Calu3 (cell line): Measurements from ENCODE around the gene CHL1. TPM values are rescaled to one million over a fixed set of nuclear protein-coding genes. Genes with fewer than 3 reads are reported as not detected.

Experiments
- BruUV-seq: library from RNA; stranded (reverse); fragments of 400-500 nt; replicated peaks from 2 replicates; lab custom pipeline; 2021; lab: Mats Ljungman, UMichigan
- CTCF ChIA-PET: fragments of 300-600 bp; sonication (Branson Sonifier 250); formaldehyde crosslinking; loops from one replicate; lab custom pipeline; 2022; ENCODE audit warnings: antibody characterized with exemption; lab: Charles Lee
- DNase-seq: peaks from one replicate; pipeline ENCODE4 v3.0.0; 2022
- H3K27ac Mint-ChIP-seq: one replicate; pipeline ENCODE4 v1.8.0; 2022; ENCODE audit warnings: mixed read lengths; ENCODE audit not compliant: unreplicated experiment
- H3K27me3 Mint-ChIP-seq: one replicate; pipeline ENCODE4 v1.8.0; 2022; ENCODE audit warnings: mixed read lengths; ENCODE audit not compliant: unreplicated experiment
- H3K36me3 Mint-ChIP-seq: one replicate; pipeline ENCODE4 v1.8.0; 2022; ENCODE audit warnings: mild to moderate bottlenecking, moderate library complexity, mixed read lengths; ENCODE audit not compliant: insufficient read depth, unreplicated experiment
- H3K4me1 Mint-ChIP-seq: one replicate; pipeline ENCODE4 v1.8.0; 2022; ENCODE audit warnings: mild to moderate bottlenecking, low read depth, mixed read lengths; ENCODE audit not compliant: unreplicated experiment
- H3K4me3 Mint-ChIP-seq: one replicate; pipeline ENCODE4 v1.8.0; 2022; ENCODE audit warnings: mild to moderate bottlenecking, low read depth, moderate library complexity, mixed read lengths; ENCODE audit not compliant: unreplicated experiment
- H3K9me3 Mint-ChIP-seq: one replicate; pipeline ENCODE4 v1.8.0; 2022; ENCODE audit warnings: low read depth, mixed read lengths; ENCODE audit not compliant: unreplicated experiment
- intact Hi-C: fragments of 100-400 bp; cut with micrococcal nuclease; formaldehyde crosslinking; loops from one replicate; pipeline ENCODE4 v1.10.0; 2022; ENCODE audit not compliant: unreplicated experiment
- total RNA-seq: library from RNA; stranded (reverse); gene quantifications from 2 replicates; pipeline ENCODE4 v1.2.3, GENCODE V29; 2022
- TF ChIP-seq, protein P1 (sequence below): fragments of 200-600 bp; IDR thresholded peaks from one replicate; pipeline ENCODE4 v1.8.0; 2022; ENCODE audit warnings: antibody characterized with exemption; ENCODE audit not compliant: unreplicated experiment

CHL1 gene
- total RNA-seq, 1 experiment from 2014 or later, result 0.73 TPM

DNA sequence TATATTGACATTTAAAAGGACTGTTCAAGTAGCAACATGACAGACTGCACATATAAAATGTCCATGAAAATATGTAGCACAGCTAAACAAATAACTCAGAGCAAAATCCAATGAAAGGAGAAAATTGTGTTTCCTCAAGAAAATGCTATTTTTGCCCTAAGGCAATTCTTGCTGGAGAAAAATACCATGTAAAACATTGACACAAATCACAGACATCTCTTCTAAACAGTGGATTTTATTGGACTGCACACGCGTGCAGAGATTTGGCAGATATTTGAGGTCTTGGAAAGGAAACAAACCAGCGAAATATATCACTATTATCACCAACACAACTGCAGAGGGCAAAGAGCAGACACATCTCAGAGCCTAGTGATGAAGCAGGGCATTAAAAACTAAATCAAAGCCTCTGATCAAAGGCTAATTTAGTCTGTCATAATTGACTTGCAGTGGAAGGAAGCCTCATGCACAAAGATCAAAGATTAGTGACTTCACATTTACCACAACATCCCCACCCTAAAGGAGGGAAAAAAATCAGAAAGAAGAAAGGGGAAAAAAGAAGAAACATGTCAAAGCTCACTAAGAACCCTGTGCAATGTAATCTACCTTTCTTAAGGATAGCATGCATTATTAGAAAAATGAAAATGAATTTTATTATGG is 52.4 kb downstream of the CHL1 start:
- no peaks in the 10 kb centered on the region for H3K4me1 Mint-ChIP-seq
- no peak for DNase-seq
- CTCF ChIA-PET, result no interaction called here
- H3K27ac Mint-ChIP-seq, result no peak overlapping the region
- TF ChIP-seq, protein P1, sequence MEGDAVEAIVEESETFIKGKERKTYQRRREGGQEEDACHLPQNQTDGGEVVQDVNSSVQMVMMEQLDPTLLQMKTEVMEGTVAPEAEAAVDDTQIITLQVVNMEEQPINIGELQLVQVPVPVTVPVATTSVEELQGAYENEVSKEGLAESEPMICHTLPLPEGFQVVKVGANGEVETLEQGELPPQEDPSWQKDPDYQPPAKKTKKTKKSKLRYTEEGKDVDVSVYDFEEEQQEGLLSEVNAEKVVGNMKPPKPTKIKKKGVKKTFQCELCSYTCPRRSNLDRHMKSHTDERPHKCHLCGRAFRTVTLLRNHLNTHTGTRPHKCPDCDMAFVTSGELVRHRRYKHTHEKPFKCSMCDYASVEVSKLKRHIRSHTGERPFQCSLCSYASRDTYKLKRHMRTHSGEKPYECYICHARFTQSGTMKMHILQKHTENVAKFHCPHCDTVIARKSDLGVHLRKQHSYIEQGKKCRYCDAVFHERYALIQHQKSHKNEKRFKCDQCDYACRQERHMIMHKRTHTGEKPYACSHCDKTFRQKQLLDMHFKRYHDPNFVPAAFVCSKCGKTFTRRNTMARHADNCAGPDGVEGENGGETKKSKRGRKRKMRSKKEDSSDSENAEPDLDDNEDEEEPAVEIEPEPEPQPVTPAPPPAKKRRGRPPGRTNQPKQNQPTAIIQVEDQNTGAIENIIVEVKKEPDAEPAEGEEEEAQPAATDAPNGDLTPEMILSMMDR, result no peak
- no peak overlapping the region for H3K4me3 Mint-ChIP-seq
- no peaks in the 10 kb centered on the region for H3K27me3 Mint-ChIP-seq
- intact Hi-C loops, result no loop called here
- BruUV-seq, result no TSS peak
- no peaks in the 10 kb centered on the region for H3K9me3 Mint-ChIP-seq
- H3K36me3 Mint-ChIP-seq, result no peaks in the 10 kb centered on the region

DNA sequence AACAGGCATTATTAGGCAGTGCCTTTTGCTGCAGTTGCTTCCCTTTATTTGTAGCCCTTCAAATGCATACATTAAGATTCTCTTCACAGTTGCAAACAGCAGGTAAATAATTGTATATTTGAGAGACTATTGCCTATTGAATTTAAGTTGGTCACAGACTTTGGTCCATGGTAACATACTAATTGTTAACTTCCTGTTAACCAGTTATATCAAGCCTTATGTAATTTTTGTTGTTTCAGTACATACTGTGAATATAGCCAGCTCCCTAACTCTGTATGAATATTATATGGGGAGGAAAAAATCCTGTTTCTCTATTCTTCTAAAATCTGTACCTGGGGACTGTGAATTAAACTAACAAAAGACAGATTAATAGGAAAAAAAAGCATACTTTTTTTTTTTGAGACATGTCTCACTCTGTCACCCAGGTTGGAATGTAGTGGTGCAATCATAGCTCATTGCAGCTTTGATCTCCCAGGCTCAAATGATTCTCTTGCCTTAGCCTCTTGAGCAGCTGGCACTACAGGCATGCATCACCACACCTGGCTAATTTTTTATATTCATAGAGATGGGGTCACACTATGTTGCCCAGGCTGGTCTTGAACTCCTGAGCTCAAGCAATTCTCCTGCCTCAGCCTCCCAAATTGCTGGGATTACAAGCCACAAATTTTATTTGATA is 53.2 kb downstream of the CHL1 start:
- Mint-ChIP-seq H3K27ac (no peak overlapping the region), H3K36me3 (no peaks in the 10 kb centered on the region), H3K27me3 (no peaks in the 10 kb centered on the region), H3K4me1 (no peaks in the 10 kb centered on the region), H3K4me3 (no peak overlapping the region), H3K9me3 (no peaks in the 10 kb centered on the region)
- no TSS peak for BruUV-seq
- no peak for DNase-seq
- intact Hi-C loops, result no loop called here
- CTCF ChIA-PET, result no interaction called here
- TF ChIP-seq, protein P1, result no peak

DNA sequence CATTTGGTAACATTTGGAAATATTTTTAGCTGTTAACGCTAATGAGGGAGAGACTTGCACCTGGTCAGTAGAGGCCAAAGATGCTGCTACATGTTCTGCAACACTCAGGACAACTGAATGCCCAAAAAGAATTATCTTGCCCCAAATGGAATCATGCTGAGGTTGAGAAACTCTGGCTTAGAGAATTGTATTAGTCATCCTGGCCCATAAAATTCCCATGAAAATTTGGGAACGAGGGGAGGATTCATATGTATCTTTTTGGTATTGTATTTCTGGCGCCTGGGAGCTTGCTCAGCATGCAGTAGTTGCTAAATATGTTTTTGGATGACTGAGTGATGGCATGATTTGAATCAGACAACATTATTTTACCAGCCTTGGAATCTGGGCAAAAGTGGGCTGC is 59.9 kb downstream of the CHL1 start:
- H3K27me3 Mint-ChIP-seq, result no peaks in the 10 kb centered on the region
- H3K4me3 Mint-ChIP-seq, result no peak overlapping the region
- H3K9me3 Mint-ChIP-seq, result no peaks in the 10 kb centered on the region
- intact Hi-C loops, result no loop called here
- DNase-seq, result no peak
- no TSS peak for BruUV-seq
- TF ChIP-seq, protein P1, result no peak
- no peaks in the 10 kb centered on the region for H3K36me3 Mint-ChIP-seq
- no peak overlapping the region for H3K27ac Mint-ChIP-seq
- CTCF ChIA-PET, result no interaction called here
- H3K4me1 Mint-ChIP-seq, result no peaks in the 10 kb centered on the region

DNA sequence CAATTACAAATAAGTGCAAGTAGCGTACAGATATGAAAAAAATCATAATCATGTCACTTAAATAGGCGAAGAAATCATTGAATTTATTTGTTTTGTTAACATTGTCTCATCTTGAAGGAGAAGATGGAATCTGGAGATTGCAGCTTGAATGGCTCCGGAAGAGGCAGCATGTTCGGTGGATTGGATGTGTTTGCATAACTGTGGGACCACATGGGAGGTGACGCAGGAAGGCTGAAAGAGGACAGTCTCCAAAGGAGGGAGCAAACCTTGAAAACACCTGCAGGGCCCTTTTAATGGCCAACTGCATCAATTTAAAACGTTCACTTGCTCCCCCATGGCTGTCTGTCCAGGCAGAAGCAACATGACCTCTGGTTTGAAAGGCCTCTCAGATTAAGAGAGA is 61.3 kb downstream of the CHL1 start:
- BruUV-seq, result no TSS peak
- no peaks in the 10 kb centered on the region for H3K36me3 Mint-ChIP-seq
- intact Hi-C loops, result no loop called here
- no peaks in the 10 kb centered on the region for H3K4me1 Mint-ChIP-seq
- CTCF ChIA-PET, result no interaction called here
- H3K27ac Mint-ChIP-seq, result no peak overlapping the region
- no peak overlapping the region for H3K4me3 Mint-ChIP-seq
- no peaks in the 10 kb centered on the region for H3K27me3 Mint-ChIP-seq
- no peak for DNase-seq
- no peaks in the 10 kb centered on the region for H3K9me3 Mint-ChIP-seq
- TF ChIP-seq, protein P1, result no peak
